CD4-positive, alpha-beta memory T cell (primary cell): ENCODE results near the gene MCM9. TPM values are rescaled to one million over a fixed set of nuclear protein-coding genes. Genes with fewer than 3 reads are reported as not detected.
A peak's percentile ranks its signal among the peaks of the same experiment; 100 is the strongest.

Experiments
- CTCF ChIA-PET: fragments of 350-600 bp; sonication (Branson Sonifier 250); formaldehyde crosslinking; loops from one replicate; lab custom pipeline; 2021; ENCODE audit warnings: inconsistent platforms; ENCODE audit not compliant: partially characterized antibody; lab: Charles Lee
- POLR2A ChIA-PET: fragments of 350-600 bp; sonication (Branson Sonifier 250); formaldehyde crosslinking; loops from one replicate; lab custom pipeline; 2021; ENCODE audit not compliant: partially characterized antibody; lab: Charles Lee
- DNase-seq, 5 donors: peaks; one replicate each; pipeline versions ENCODE4 v3.0.0 to v3.0.0-alpha.2; 2020 to 2022; ENCODE audit warnings: mixed read lengths in 1 of 5
- H3K27ac ChIP-seq: one replicate; pipeline ENCODE4 v1.7.0; 2013; ENCODE audit warnings: low read depth, low read length
- H3K27me3 ChIP-seq: 2 replicates; pipeline ENCODE4 v1.7.0; 2013; ENCODE audit warnings: mild to moderate bottlenecking, low read length, moderate library complexity; ENCODE audit not compliant: insufficient read depth
- H3K36me3 ChIP-seq: 2 replicates; pipeline ENCODE4 v1.7.0; 2013; ENCODE audit warnings: mild to moderate bottlenecking, low read length, moderate library complexity; ENCODE audit not compliant: insufficient read depth
- H3K4me1 ChIP-seq: 2 replicates; pipeline ENCODE4 v1.7.0; 2013; ENCODE audit warnings: mild to moderate bottlenecking, low read length, moderate library complexity; ENCODE audit not compliant: insufficient read depth
- H3K4me3 ChIP-seq, 2 donors: one replicate each; pipeline ENCODE4 v1.7.0; 2013; ENCODE audit warnings: low read length in 2 of 2, mild to moderate bottlenecking in 1 of 2
- H3K9me3 ChIP-seq, 2 donors: one replicate each; pipeline ENCODE4 v1.7.0; 2013; ENCODE audit warnings: low read length in 2 of 2, control low read depth in 1 of 2; ENCODE audit not compliant: control insufficient read depth in 1 of 2
- H3K27ac Mint-ChIP-seq, 7 donors: one replicate each; pipeline ENCODE4 v1.8.0; 2020 to 2021; ENCODE audit warnings: mixed read lengths in 7 of 7, mild to moderate bottlenecking in 6 of 7, inconsistent platforms in 3 of 7, moderate library complexity in 3 of 7
- H3K27me3 Mint-ChIP-seq, 2 donors: one replicate each; pipeline ENCODE4 v1.8.0; 2020 to 2021; ENCODE audit warnings: mixed read lengths in 2 of 2
- H3K36me3 Mint-ChIP-seq, 2 donors: one replicate each; pipeline ENCODE4 v1.8.0; 2020 to 2021; ENCODE audit warnings: mixed read lengths in 2 of 2, inconsistent platforms in 1 of 2, mild to moderate bottlenecking in 1 of 2
- H3K4me1 Mint-ChIP-seq, 4 donors: one replicate each; pipeline ENCODE4 v1.8.0; 2020 to 2021; ENCODE audit warnings: mixed read lengths in 4 of 4, mild to moderate bottlenecking in 1 of 4
- H3K4me3 Mint-ChIP-seq, 8 donors: one replicate each; pipeline ENCODE4 v1.8.0; 2020 to 2021; ENCODE audit warnings: mixed read lengths in 8 of 8, mild to moderate bottlenecking in 7 of 8, moderate library complexity in 6 of 8, inconsistent platforms in 3 of 8
- H3K9me3 Mint-ChIP-seq, 8 donors: one replicate each; pipeline ENCODE4 v1.8.0; 2020 to 2021; ENCODE audit warnings: mixed read lengths in 8 of 8, mild to moderate bottlenecking in 5 of 8, inconsistent platforms in 3 of 8, moderate library complexity in 1 of 8
- intact Hi-C: fragments of 100-400 bp; cut with micrococcal nuclease; formaldehyde crosslinking; loops from one replicate; pipeline ENCODE4 v1.15.1; 2023
- polyA plus RNA-seq, 2 donors: library from polyadenylated mRNA; unstranded; fragments of 300-500 nt; fragmentation: Illumina TruSeq; gene quantifications; one replicate each; pipeline ENCODE4 v1.2.3, GENCODE V29; 2021
- total RNA-seq, 2 experiments: library from RNA; stranded (reverse); gene quantifications; one replicate each; pipeline ENCODE4 v1.2.3, GENCODE V29; 2021

Gene MCM9
- total and polyA plus RNA-seq, 4 experiments from 2014 or later: 11.2 to 36.6 (median 24.5) TPM

GRCh38 chr6:118825661-118826060, 109.3 kb downstream of the MCM9 start:
- POLR2A ChIA-PET: no interaction called here
- H3K27me3 ChIP-seq: no peaks in the 10 kb centered on the region
- H3K27ac Mint-ChIP-seq: no peak overlapping the region
- H3K9me3 Mint-ChIP-seq: peaks cover 0 to 6% (median under 1%) of the 10 kb centered on the region in 8 donors
- intact Hi-C loops: no loop called here
- H3K36me3 Mint-ChIP-seq: peaks cover 65% of the 10 kb centered on the region in 2 donors
- no peak overlapping the region for H3K4me3 Mint-ChIP-seq
- H3K36me3 ChIP-seq: peaks cover 20% of the 10 kb centered on the region
- no peaks in the 10 kb centered on the region for H3K9me3 ChIP-seq
- CTCF ChIA-PET: no interaction called here
- peaks cover 0 to under 1% (median under 1%) of the 10 kb centered on the region in 4 donors for H3K4me1 Mint-ChIP-seq
- no peaks in the 10 kb centered on the region for H3K27me3 Mint-ChIP-seq
- no peak overlapping the region for H3K4me3 ChIP-seq
- H3K4me1 ChIP-seq: no peaks in the 10 kb centered on the region
- no peak overlapping the region for H3K27ac ChIP-seq
- DNase-seq: no peak

- no peak for DNase-seq
- peaks cover 20 to 46% (median 24%) of the 10 kb centered on the region in 4 donors for H3K4me1 Mint-ChIP-seq
- Histone ChIP-seq H3K27me3 (no peaks in the 10 kb centered on the region), H3K4me1 (peaks cover 21% of the 10 kb centered on the region), H3K27ac (no peak overlapping the region), H3K4me3 (no peak overlapping the region), H3K9me3 (no peaks in the 10 kb centered on the region), H3K36me3 (no peaks in the 10 kb centered on the region)
- intact Hi-C loops: loop anchor here (10.0 kb wide), 1 partner anchor 259 kb away; the partner anchor contains the start of gene FAM184A
- H3K27ac Mint-ChIP-seq: peak overlapping the region; percentile 68 to 94 (median 83)
- H3K9me3 Mint-ChIP-seq: peaks cover 0 to 14% (median 4%) of the 10 kb centered on the region in 8 donors
- H3K36me3 Mint-ChIP-seq: peaks cover 26 to 34% of the 10 kb centered on the region in 2 donors
- CTCF ChIA-PET: no interaction called here
- no peaks in the 10 kb centered on the region for H3K27me3 Mint-ChIP-seq
- POLR2A ChIA-PET: no interaction called here
- H3K4me3 Mint-ChIP-seq: no peak overlapping the region
Observed at GRCh38 chr6:118815495-118815894, 119.5 kb downstream of the MCM9 start.

GRCh38 chr6:118813775-118814174, 121.2 kb downstream of the MCM9 start:
- Mint-ChIP-seq H3K27ac (peak overlapping the region; percentile 27 to 90 (median 78)), H3K4me3 (no peak overlapping the region), H3K4me1 (peaks cover 34 to 63% (median 39%) of the 10 kb centered on the region in 4 donors), H3K27me3 (no peaks in the 10 kb centered on the region), H3K36me3 (peaks cover 20 to 32% of the 10 kb centered on the region in 2 donors), H3K9me3 (peaks cover 0 to 13% (median 1%) of the 10 kb centered on the region in 8 donors)
- peaks cover 38% of the 10 kb centered on the region for H3K4me1 ChIP-seq
- CTCF ChIA-PET: interaction anchor here (0.6 to 2.4 kb wide), 2 partner anchors 69 to 80 kb away, joined by 3 to 5 read pairs; partner anchors contain the start of gene ASF1A
- no peak overlapping the region for H3K4me3 ChIP-seq
- no peak for DNase-seq
- H3K36me3 ChIP-seq: no peaks in the 10 kb centered on the region
- POLR2A ChIA-PET: interaction anchor here (1.3 to 2.3 kb wide), 3 partner anchors 14 to 79 kb away, joined by 3 to 12 read pairs (median 3); no protein-coding TSS in a partner anchor
- intact Hi-C loops: loop anchor here (10.0 kb wide), 1 partner anchor 261 kb away; the partner anchor contains the start of gene FAM184A
- no peaks in the 10 kb centered on the region for H3K27me3 ChIP-seq
- no peaks in the 10 kb centered on the region for H3K9me3 ChIP-seq
- H3K27ac ChIP-seq: no peak overlapping the region

- Mint-ChIP-seq H3K4me1 (peaks cover 42 to 70% (median 47%) of the 10 kb centered on the region in 4 donors), H3K4me3 (no peak overlapping the region), H3K36me3 (peaks cover 16 to 32% of the 10 kb centered on the region in 2 donors), H3K9me3 (peaks cover 0 to 13% (median 1%) of the 10 kb centered on the region in 8 donors), H3K27me3 (no peaks in the 10 kb centered on the region), H3K27ac (peak overlapping the region in 1 of 7 donors; percentile 81)
- CTCF ChIA-PET: interaction anchor here (2.4 kb wide), 1 partner anchor 81 kb away, joined by 5 read pairs; the partner anchor contains the start of gene ASF1A
- H3K27me3 ChIP-seq: no peaks in the 10 kb centered on the region
- H3K36me3 ChIP-seq: no peaks in the 10 kb centered on the region
- no peaks in the 10 kb centered on the region for H3K9me3 ChIP-seq
- H3K4me1 ChIP-seq: peaks cover 46% of the 10 kb centered on the region
- no peak overlapping the region for H3K27ac ChIP-seq
- no peak overlapping the region for H3K4me3 ChIP-seq
- DNase-seq: no peak
- POLR2A ChIA-PET: interaction anchor here (1.3 to 2.3 kb wide), 3 partner anchors 13 to 80 kb away, joined by 3 to 12 read pairs (median 3); no protein-coding TSS in a partner anchor
- intact Hi-C loops: loop anchor here (10.0 kb wide), 1 partner anchor 262 kb away; the partner anchor contains the start of gene FAM184A
Observed at GRCh38 chr6:118812970-118813369, 122.0 kb downstream of the MCM9 start.

GRCh38 chr6:118810420-118811027, 124.4 kb downstream of the MCM9 start:
- Mint-ChIP-seq H3K36me3 (peaks cover 9 to 19% of the 10 kb centered on the region in 2 donors), H3K4me3 (peak overlapping the region; percentile 62 to 91 (median 82)), H3K27me3 (no peaks in the 10 kb centered on the region), H3K27ac (peak overlapping the region; percentile 87 to 99 (median 96)), H3K4me1 (peaks cover 46 to 77% (median 51%) of the 10 kb centered on the region in 4 donors), H3K9me3 (peaks cover 0 to 13% (median 1%) of the 10 kb centered on the region in 8 donors)
- Histone ChIP-seq H3K27me3 (no peaks in the 10 kb centered on the region), H3K27ac (peak overlapping the region; percentile 49), H3K36me3 (no peaks in the 10 kb centered on the region), H3K4me3 (peak overlapping the region in 1 of 2 donors; percentile 12), H3K4me1 (peaks cover 47% of the 10 kb centered on the region), H3K9me3 (no peaks in the 10 kb centered on the region)
- POLR2A ChIA-PET: interaction anchor here (0.7 to 4.8 kb wide), 9 partner anchors 10 to 252 kb away, joined by 3 to 105 read pairs (median 14); partner anchors contain the start of gene ASF1A
- CTCF ChIA-PET: interaction anchor here (1.0 to 2.7 kb wide), 3 partner anchors 10 to 73 kb away, joined by 4 to 20 read pairs (median 5); no protein-coding TSS in a partner anchor
- intact Hi-C loops: loop anchor here (1.0 to 10.0 kb wide), 3 partner anchors 14 to 264 kb away; partner anchors contain the start of genes ASF1A and FAM184A
- DNase-seq: peak; percentile 74 to 89 (median 84)

- peak; percentile 41 to 64 (median 50) for DNase-seq
- CTCF ChIA-PET: interaction anchor here (0.7 to 3.2 kb wide), 24 partner anchors 8 to 269 kb away, joined by 3 to 41 read pairs (median 4); partner anchors contain the start of genes ASF1A, CEP85L, FAM184A and MCM9
- Histone ChIP-seq H3K36me3 (no peaks in the 10 kb centered on the region), H3K4me1 (peaks cover 47% of the 10 kb centered on the region), H3K9me3 (no peaks in the 10 kb centered on the region), H3K27me3 (no peaks in the 10 kb centered on the region), H3K27ac (peak overlapping the region; percentile 49), H3K4me3 (no peak overlapping the region)
- peak overlapping the region; percentile 87 to 99 (median 96) for H3K27ac Mint-ChIP-seq
- H3K4me3 Mint-ChIP-seq: peak overlapping the region in 7 of 8 donors; percentile 30 to 91 (median 53)
- POLR2A ChIA-PET: interaction anchor here (0.7 to 4.8 kb wide), 16 partner anchors 8 to 250 kb away, joined by 3 to 105 read pairs (median 6); partner anchors contain the start of genes ASF1A, CEP85L and MCM9
- intact Hi-C loops: no loop called here
- peaks cover 0 to 13% (median 1%) of the 10 kb centered on the region in 8 donors for H3K9me3 Mint-ChIP-seq
- peaks cover 42 to 65% (median 49%) of the 10 kb centered on the region in 4 donors for H3K4me1 Mint-ChIP-seq
- no peaks in the 10 kb centered on the region for H3K27me3 Mint-ChIP-seq
- H3K36me3 Mint-ChIP-seq: peaks cover 9 to 14% of the 10 kb centered on the region in 2 donors
Observed at GRCh38 chr6:118808793-118809638, 125.9 kb downstream of the MCM9 start.
